GM23338 (cell line): ENCODE results near the gene SRXN1. TPM values are rescaled to one million over a fixed set of nuclear protein-coding genes. Genes with fewer than 3 reads are reported as not detected.

ENCODE experiments used
- ATAC-seq: fragments of 200-7000 bp; cut with Tn5 transposase; 3 replicates; pipeline ENCODE4 v1.9.1; 2020
- DNase-seq: peaks from one replicate; pipeline ENCODE4 v3.0.0-alpha.2; 2015; ENCODE audit warnings: low spot score
- H2AFZ ChIP-seq: fragments of 200-600 bp; sonication (generic); 2 replicates; pipeline ENCODE4 v1.8.0; 2016; ENCODE audit warnings: antibody characterized with exemption, mild to moderate bottlenecking, moderate library complexity
- H3F3A ChIP-seq: fragments of 200-600 bp; sonication (generic); replicated peaks from 2 replicates; pipeline ENCODE4 v1.8.0; 2017; ENCODE audit warnings: antibody characterized with exemption, mixed run types, low read depth
- H3K27ac ChIP-seq: fragments of 200-600 bp; sonication (generic); 2 replicates; pipeline ENCODE4 v1.6.1; 2016; ENCODE audit warnings: low read depth
- H3K27me3 ChIP-seq: fragments of 200-600 bp; sonication (generic); 2 replicates; pipeline ENCODE4 v1.8.0; 2016; ENCODE audit warnings: mild to moderate bottlenecking, mixed run types, moderate library complexity; ENCODE audit not compliant: insufficient read depth
- H3K36me3 ChIP-seq: fragments of 200-600 bp; sonication (generic); 2 replicates; pipeline ENCODE4 v1.8.0; 2016; ENCODE audit warnings: mild to moderate bottlenecking; ENCODE audit not compliant: insufficient read depth
- H3K4me1 ChIP-seq: fragments of 200-600 bp; sonication (generic); 2 replicates; pipeline ENCODE4 v1.8.0; 2016; ENCODE audit warnings: mild to moderate bottlenecking, moderate library complexity; ENCODE audit not compliant: insufficient read depth
- H3K4me2 ChIP-seq: fragments of 200-600 bp; sonication (generic); 2 replicates; pipeline ENCODE4 v1.7.1; 2017; ENCODE audit warnings: mixed run types
- H3K4me3 ChIP-seq: fragments of 200-600 bp; sonication (generic); 2 replicates; pipeline ENCODE4 v1.6.1; 2016; ENCODE audit warnings: mixed run types
- H3K79me2 ChIP-seq: fragments of 200-600 bp; sonication (generic); replicated peaks from 2 replicates; pipeline ENCODE4 v1.8.0; 2017; ENCODE audit warnings: mild to moderate bottlenecking; ENCODE audit not compliant: insufficient read depth
- H3K9me2 ChIP-seq: fragments of 200-600 bp; sonication (generic); 2 replicates; pipeline ENCODE4 v1.8.0; 2017; ENCODE audit not compliant: insufficient read depth
- H4K20me1 ChIP-seq: fragments of 200-600 bp; sonication (generic); replicated peaks from 2 replicates; pipeline ENCODE4 v1.8.0; 2017; ENCODE audit warnings: mild to moderate bottlenecking; ENCODE audit not compliant: insufficient read depth
- H3K27ac Mint-ChIP-seq: 2 replicates; pipeline ENCODE4 v1.8.0; 2020; ENCODE audit warnings: inconsistent platforms, mild to moderate bottlenecking, moderate library complexity, mixed read lengths
- H3K27me3 Mint-ChIP-seq: 3 replicates; pipeline ENCODE4 v1.8.0; 2022; ENCODE audit warnings: low read depth, mild to moderate bottlenecking, moderate library complexity, mixed read lengths, inconsistent platforms; ENCODE audit not compliant: insufficient read depth, poor library complexity
- H3K36me3 Mint-ChIP-seq: 3 replicates; pipeline ENCODE4 v1.8.0; 2021; ENCODE audit warnings: low read depth, mild to moderate bottlenecking, inconsistent platforms, moderate library complexity, mixed read lengths
- H3K4me1 Mint-ChIP-seq: 3 replicates; pipeline ENCODE4 v1.8.0; 2020; ENCODE audit warnings: mild to moderate bottlenecking, inconsistent platforms, mixed read lengths
- H3K4me3 Mint-ChIP-seq: 3 replicates; pipeline ENCODE4 v1.8.0; 2021; ENCODE audit warnings: moderate library complexity, mild to moderate bottlenecking, inconsistent platforms, mixed read lengths
- H3K9me3 Mint-ChIP-seq: 3 replicates; pipeline ENCODE4 v1.8.0; 2020; ENCODE audit warnings: moderate library complexity, mild to moderate bottlenecking, inconsistent platforms, mixed read lengths
- CREB1 ChIP-seq: fragments of 250-450 bp; sonication (Bioruptor Pico); IDR thresholded peaks from 2 replicates; pipeline ENCODE4 v1.5.0; 2020; ENCODE audit warnings: low read depth, mild to moderate bottlenecking, moderate library complexity
- EZH2 ChIP-seq: fragments of 200-600 bp; sonication (generic); IDR thresholded peaks from one replicate; pipeline ENCODE4 v1.8.0; 2017; ENCODE audit warnings: antibody characterized with exemption, mild to moderate bottlenecking, low read depth; ENCODE audit not compliant: unreplicated experiment
- NANOG ChIP-seq: IDR thresholded peaks from 2 replicates; pipeline ENCODE4 v1.6.1; 2016; ENCODE audit warnings: antibody characterized with exemption, borderline replicate concordance
- POLR2AphosphoS5 ChIP-seq: IDR thresholded peaks from 2 replicates; pipeline ENCODE4 v1.6.1; 2016; ENCODE audit warnings: antibody characterized with exemption, low read depth
- REST ChIP-seq: IDR thresholded peaks from one replicate; pipeline ENCODE4 v1.6.1; 2018; ENCODE audit warnings: antibody characterized with exemption; ENCODE audit not compliant: unreplicated experiment
- STAT1 ChIP-seq: IDR thresholded peaks from one replicate; pipeline ENCODE4 v1.6.1; 2016; ENCODE audit warnings: antibody characterized with exemption; ENCODE audit not compliant: unreplicated experiment
- ZNF114 ChIP-seq: fragments of 250-450 bp; sonication (Bioruptor Pico); IDR thresholded peaks from 2 replicates; pipeline ENCODE4 v1.5.0; 2020; ENCODE audit warnings: mild to moderate bottlenecking, moderate library complexity
- ZNF331 ChIP-seq: fragments of 250-450 bp; sonication (Bioruptor Pico); IDR thresholded peaks from 2 replicates; pipeline ENCODE4 v1.5.0; 2020; ENCODE audit warnings: low read depth, mild to moderate bottlenecking, moderate library complexity
- polyA plus RNA-seq: library from polyadenylated mRNA; unstranded; fragments of >200 nt; fragmentation: Nextera tagmentation; extraction: Ambion mirVana; gene quantifications from 2 replicates; pipeline ENCODE4 v1.2.1, GENCODE V29; 2016
- total RNA-seq: library from RNA; depleted of rRNA; stranded (reverse); fragments of >200 nt; shearing (Covaris generic); gene quantifications from 2 replicates; pipeline ENCODE4 v1.2.3, GENCODE V29; 2014
- TF ChIP-seq, protein P1 (sequence below), 2 experiments: fragments of 200-600 bp in 1 of 2; sonication (generic) in 1 of 2; conservative IDR thresholded peaks; 2 replicates each; pipeline versions ENCODE4 v1.5.1 to v1.6.1; 2016 to 2017; ENCODE audit warnings: antibody characterized with exemption in 2 of 2, low read depth in 2 of 2, mild to moderate bottlenecking in 2 of 2, moderate library complexity in 1 of 2
- TF ChIP-seq, protein P2 (sequence below): IDR thresholded peaks from 2 replicates; pipeline ENCODE4 v1.6.1; 2016; ENCODE audit warnings: antibody characterized with exemption

Gene SRXN1
- total and polyA plus RNA-seq, 2 experiments from 2014 or later = 8.4 to 26.6 TPM

DNA sequence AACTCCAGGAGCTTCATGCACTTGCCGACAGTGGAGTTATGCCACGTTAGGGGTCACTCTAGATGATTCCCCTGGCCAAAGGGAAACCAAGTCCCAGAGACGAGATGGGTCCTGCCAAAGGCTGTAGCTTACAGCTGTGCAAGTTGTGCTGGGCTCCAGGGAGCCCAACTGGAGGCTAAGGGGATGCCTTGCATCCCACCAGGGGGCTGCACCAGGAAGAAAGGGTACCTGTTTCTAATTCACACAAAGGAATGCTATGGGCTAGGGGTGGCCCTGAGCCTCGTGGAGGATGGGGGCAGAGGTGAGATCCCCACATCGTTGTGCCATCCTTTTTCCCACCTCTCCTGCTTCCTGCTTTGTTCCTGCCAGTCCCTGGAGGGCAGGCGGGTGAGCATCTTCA lies 46.3 kb upstream of the SRXN1 start (continued):
- TF ChIP-seq REST (no peak), EZH2 (no peak), CREB1 (CRISPR knock-in tag) (no peak), ZNF331 (CRISPR knock-in tag) (no peak), ZNF114 (CRISPR knock-in tag) (no peak), POLR2AphosphoS5 (no peak), STAT1 (no peak)
- TF ChIP-seq, protein P1, sequence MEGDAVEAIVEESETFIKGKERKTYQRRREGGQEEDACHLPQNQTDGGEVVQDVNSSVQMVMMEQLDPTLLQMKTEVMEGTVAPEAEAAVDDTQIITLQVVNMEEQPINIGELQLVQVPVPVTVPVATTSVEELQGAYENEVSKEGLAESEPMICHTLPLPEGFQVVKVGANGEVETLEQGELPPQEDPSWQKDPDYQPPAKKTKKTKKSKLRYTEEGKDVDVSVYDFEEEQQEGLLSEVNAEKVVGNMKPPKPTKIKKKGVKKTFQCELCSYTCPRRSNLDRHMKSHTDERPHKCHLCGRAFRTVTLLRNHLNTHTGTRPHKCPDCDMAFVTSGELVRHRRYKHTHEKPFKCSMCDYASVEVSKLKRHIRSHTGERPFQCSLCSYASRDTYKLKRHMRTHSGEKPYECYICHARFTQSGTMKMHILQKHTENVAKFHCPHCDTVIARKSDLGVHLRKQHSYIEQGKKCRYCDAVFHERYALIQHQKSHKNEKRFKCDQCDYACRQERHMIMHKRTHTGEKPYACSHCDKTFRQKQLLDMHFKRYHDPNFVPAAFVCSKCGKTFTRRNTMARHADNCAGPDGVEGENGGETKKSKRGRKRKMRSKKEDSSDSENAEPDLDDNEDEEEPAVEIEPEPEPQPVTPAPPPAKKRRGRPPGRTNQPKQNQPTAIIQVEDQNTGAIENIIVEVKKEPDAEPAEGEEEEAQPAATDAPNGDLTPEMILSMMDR (conservative IDR thresholded peaks at IDR 0.05; ENCODE audit: low read depth in 2 of 2) = no peak

- Histone ChIP-seq H3K36me3 (no peaks in the 10 kb centered on the region), H2AFZ (no peak overlapping the region), H4K20me1 (no peaks in the 10 kb centered on the region), H3K4me3 (no peak overlapping the region), H3K79me2 (no peaks in the 10 kb centered on the region), H3F3A (no peaks in the 10 kb centered on the region), H3K4me2 (no peak overlapping the region), H3K27me3 (no peaks in the 10 kb centered on the region), H3K4me1 (peaks cover 13% of the 10 kb centered on the region), H3K9me2 (no peaks in the 10 kb centered on the region), H3K27ac (no peak overlapping the region)
- Mint-ChIP-seq H3K36me3 (no peaks in the 10 kb centered on the region), H3K27ac (no peak overlapping the region; the same call in 1 of the 2 replicates), H3K9me3 (no peaks in the 10 kb centered on the region), H3K4me3 (no peak overlapping the region; the same call in 2 of the 3 replicates), H3K27me3 (peaks cover 6% of the 10 kb centered on the region), H3K4me1 (peaks cover 26% of the 10 kb centered on the region)
- DNase-seq (no peak), ATAC-seq (no peak)
- TF ChIP-seq REST (no peak), NANOG (no peak), EZH2 (no peak), ZNF114 (CRISPR knock-in tag) (no peak)
- TF ChIP-seq, protein P2, sequence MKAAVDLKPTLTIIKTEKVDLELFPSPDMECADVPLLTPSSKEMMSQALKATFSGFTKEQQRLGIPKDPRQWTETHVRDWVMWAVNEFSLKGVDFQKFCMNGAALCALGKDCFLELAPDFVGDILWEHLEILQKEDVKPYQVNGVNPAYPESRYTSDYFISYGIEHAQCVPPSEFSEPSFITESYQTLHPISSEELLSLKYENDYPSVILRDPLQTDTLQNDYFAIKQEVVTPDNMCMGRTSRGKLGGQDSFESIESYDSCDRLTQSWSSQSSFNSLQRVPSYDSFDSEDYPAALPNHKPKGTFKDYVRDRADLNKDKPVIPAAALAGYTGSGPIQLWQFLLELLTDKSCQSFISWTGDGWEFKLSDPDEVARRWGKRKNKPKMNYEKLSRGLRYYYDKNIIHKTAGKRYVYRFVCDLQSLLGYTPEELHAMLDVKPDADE = no peak
These were observed 45.3 kb upstream of the SRXN1 start for GRCh38 chr20:698276-698675.
